Suprapubic skin (tissue), 4 donors: Measurements from ENCODE around the gene S100A1.

Source experiments
- CTCF ChIP-seq, 2 donors: fragments of 200-600 bp in 1 of 2; fragments of 450-650 bp in 1 of 2; sonication (generic) in 1 of 2; IDR thresholded peaks; one replicate each; pipeline ENCODE4 v1.5.1; 2016 to 2019; ENCODE audit warnings: antibody characterized with exemption in 2 of 2, mild to moderate bottlenecking in 1 of 2, moderate library complexity in 1 of 2
- EP300 ChIP-seq: sonication (generic); formaldehyde crosslinking; IDR thresholded peaks from one replicate; pipeline ENCODE4 v1.6.1; 2017; ENCODE audit warnings: antibody characterized with exemption
- POLR2A ChIP-seq, 2 donors: fragments of 450-650 bp; IDR thresholded peaks; one replicate each; pipeline ENCODE4 v1.6.1; 2017; ENCODE audit warnings: antibody characterized with exemption in 2 of 2, mild to moderate bottlenecking in 2 of 2, moderate library complexity in 2 of 2
- POLR2AphosphoS5 ChIP-seq, 3 donors: sonication (generic); formaldehyde crosslinking; IDR thresholded peaks; one replicate each; pipeline ENCODE4 v1.6.1; 2017; ENCODE audit warnings: antibody characterized with exemption in 3 of 3

DNA sequence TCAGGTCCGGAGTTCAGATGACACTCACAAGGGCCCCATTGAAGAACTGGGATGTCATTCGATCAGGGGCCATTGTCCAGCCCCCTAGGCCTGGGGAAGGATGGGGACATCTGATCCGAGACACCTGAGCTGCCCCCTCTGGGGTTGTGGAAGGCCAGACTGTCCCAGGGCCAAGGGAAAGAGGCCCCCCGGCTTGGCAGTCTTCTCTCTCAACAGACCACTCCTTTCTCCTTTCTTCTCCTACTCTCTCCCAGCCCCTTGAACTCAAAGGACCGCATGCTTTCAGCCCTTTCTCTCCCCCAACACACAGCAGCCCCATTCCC is 1.1 kb downstream of the S100A1 start:
- TF ChIP-seq CTCF (IDR thresholded peaks at IDR 0.05) = no peak
- no peak for TF ChIP-seq EP300
- no peak for TF ChIP-seq POLR2AphosphoS5 (IDR thresholded peaks at IDR 0.05)
- TF ChIP-seq POLR2A (IDR thresholded peaks at IDR 0.05) = no peak
